GM23248 (cell line): ENCODE measurements around the gene CLDN4.

Experiments used
- EZH2 ChIP-seq: fragments of 200-600 bp; sonication (generic); IDR thresholded peaks from 2 replicates; pipeline ENCODE4 v1.6.1; 2018; ENCODE audit warnings: antibody characterized with exemption, mild to moderate bottlenecking; ENCODE audit not compliant: insufficient read depth, poor library complexity, severe bottlenecking
- EZH2phosphoT487 ChIP-seq: fragments of 200-600 bp; sonication (generic); IDR thresholded peaks from 2 replicates; pipeline ENCODE4 v1.6.1; 2018; ENCODE audit warnings: antibody characterized with exemption, moderate library complexity, mild to moderate bottlenecking, low read depth; ENCODE audit not compliant: insufficient read depth

DNA sequence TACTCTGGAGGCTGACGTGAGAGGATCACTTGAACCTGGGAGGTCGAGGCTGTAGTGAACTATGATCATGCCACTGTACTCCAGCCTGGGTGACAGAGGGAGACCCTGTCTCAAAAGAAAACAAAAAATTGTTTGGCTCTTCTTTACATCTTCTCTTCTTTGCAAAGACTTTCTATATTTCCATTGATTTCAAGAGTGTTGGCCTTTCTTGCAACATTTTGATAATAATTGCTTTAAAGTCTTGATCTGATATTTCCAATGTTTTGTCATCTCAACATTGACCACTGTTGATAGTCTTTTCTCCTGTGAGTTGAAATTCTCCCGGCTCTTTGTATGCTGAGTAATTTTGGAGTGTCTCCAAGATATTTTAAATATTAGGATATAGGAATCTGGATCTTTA, 17.8 kb upstream of the CLDN4 start:
- TF ChIP-seq EZH2 (no peak), EZH2phosphoT487 (no peak)
